ENCODE measurements around the gene YTHDF1.
"Not testable (repeated sequence)": the region's sequence is repeated elsewhere in the genome, so short reads cannot be mapped to it uniquely, and the experiment has no call there.

The YTHDF1 gene

DNA sequence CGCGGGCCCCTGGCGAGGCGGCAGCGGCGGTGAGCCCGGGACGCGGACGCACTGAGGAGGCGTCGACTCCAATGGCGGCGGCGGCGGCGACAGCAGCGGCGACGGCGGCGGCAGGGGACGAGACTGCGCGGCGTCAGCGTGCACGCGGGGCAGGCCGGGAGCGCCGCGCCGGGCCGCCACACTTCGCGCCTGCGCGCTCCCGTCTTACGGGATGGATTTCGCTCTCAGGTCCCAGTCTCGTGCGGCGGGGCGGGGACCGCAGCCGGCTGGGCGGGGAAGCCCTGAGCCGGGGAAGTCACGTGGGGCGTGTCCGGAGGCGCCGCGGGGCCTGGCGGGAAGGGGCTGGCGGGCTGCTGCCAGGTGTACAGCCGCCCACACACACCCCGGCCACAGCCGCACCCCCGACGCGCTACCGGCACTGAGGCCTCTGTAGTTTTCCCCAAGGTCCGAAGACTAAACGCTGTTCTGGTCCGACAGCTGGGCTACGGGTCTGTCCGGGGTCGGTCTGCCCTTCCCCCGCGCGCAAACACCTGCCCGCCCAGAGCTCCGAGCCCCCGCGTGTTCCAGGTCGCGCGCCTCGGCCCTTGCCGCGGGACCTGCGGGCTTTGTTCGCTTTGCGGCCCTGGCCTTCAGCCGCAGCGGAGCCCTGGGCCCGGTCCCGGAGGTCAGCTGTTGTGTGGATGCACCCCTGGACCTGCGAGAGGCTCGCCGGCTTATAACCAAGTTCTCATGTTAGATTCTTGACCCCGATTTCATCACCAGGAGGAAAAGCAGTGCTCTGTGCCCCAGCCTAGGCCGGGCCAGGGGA is at the start of gene YTHDF1:
TSS of gene YTHDF1 (minus strand) at position 91 of the 808 bp plus-strand sequence. CDS start 239 bp downstream, outside the sequence.
- DNase-seq, result peak; percentile 79

GRCh38 chr20:63264519-63264918 is 48.6 kb upstream of the YTHDF1 start:
- no peak for DNase-seq

- no peak for DNase-seq
These were observed 48.1 kb upstream of the YTHDF1 start for GRCh38 chr20:63264000-63264399.

GRCh38 chr20:63262836-63263235 is 46.9 kb upstream of the YTHDF1 start:
- no peak for DNase-seq

GRCh38 chr20:63261795-63262528 is 46.0 kb upstream of the YTHDF1 start:
- DNase-seq, result no peak

GRCh38 chr20:63261060-63261794 is 45.3 kb upstream of the YTHDF1 start:
- no peak for DNase-seq

DNA sequence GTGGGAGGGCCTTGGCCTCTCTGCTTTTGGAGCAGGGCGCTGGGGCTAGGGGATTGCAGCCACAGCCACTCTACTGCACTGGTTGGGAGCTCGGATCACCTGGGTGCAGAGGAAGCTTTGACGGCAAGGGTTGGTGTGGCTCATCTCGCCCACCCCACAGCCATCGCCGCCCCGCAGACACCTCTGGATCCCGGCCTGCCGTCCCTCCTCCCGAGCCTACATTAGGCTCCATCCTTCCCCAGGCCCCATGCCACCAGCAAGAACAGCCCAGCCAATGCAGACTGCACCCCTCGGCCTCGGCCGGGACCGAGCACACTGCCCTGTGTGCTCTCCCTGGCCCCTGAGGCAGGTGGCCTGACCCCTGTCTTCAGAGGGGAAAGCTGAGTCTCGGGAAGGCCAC is 44.6 kb upstream of the YTHDF1 start:
- DNase-seq, result no peak

DNA sequence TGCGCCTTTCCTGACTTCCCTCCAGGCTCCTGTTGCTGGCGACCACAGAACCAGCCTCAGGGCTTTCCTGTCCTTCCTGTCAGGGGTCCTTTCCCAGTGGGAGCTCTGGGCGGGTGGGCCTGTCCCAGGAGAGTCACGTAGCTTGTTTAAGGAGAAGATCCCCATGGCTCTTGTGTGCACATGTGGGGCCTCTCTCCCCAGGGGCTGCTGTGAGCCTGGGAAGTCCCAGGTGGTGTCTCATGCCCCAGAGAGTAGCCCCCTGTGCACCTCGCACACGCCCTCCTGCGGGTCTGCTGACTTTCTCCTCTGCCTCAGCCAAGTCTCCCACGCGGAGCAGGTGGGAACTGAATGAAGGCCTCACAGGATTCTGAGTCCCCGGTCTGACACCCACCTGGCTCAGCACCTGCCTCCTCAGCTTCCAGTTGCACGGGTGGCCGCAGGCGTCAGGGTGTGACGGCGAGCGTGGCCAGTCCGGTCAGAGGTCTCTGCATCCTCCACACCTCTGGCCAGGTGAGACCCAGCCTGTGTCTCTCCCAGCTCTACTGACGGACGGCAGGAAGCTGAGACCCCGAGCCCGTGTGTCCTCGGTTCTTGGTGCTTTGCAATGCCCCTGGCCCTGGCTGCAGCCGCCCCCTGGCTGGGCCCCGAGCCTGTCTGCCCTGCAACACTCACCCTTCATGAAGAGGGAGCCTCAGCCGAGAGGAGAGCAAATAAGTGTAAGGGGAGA is 44.0 kb upstream of the YTHDF1 start:
- DNase-seq, result no peak

- no peak for DNase-seq
These were observed 42.9 kb upstream of the YTHDF1 start for GRCh38 chr20:63258781-63259180.

DNA sequence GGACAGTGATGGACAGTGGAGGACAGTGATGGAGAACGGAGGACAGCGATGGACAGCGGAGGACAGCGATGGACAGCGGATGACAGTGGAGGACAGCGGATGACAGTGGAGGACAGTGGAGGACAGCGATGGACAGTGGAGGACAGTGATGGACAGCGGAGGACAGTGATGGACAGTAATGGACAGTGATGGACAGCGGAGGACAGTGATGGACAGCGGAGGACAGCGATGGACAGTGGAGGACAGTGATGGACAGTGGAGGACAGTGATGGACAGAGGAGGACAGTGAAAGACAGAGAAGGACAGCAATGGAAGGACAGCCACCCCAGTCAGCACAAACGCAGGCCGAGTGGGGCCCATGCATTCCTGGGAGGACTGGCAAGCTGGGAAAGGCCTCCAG is 41.7 kb upstream of the YTHDF1 start:
- no peak for DNase-seq

- DNase-seq, result no peak
These were observed 41.0 kb upstream of the YTHDF1 start for GRCh38 chr20:63256954-63257353.

GRCh38 chr20:63255931-63256704 is 40.2 kb upstream of the YTHDF1 start:
- no peak for DNase-seq

DNA sequence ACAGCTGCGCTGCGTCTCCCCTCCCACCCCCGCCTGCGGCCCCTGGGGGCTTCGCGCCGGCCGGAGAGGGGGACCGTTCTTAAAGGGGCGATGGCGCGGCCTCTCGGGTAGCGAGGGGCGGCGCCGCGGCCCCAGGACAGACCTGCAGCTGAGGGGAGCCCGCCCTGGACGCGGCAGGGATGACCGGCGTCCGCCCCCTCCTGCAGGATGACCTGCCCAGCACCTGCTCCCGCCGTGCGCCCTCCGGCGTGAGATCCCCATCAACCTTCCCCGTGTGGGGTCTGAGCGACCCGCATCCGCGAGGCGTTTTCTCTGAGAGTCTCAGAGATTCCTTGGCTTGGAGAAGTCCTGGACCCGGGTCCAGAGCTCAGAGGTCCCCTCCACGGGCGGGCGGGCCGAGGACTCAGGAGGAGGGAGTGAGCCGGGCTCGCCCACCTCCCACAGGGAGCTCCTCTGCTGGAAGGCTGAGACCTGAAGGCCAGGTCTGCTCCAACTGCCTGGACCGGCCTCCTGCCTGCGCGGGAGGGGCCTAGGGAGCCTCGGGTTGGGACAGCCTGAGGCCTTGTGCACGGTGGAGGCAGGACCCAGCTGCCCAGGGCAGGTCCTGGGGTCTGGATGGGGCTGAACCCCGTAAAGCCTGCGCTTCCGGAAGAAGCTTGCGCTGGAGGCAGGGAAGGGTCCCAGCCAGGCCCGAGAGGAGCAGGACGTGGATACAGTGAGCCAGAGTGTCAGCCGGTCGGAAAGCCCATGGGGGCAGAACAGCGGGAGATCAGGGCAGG is 38.9 kb upstream of the YTHDF1 start:
- DNase-seq, result no peak

- no peak for DNase-seq
These were observed 38.3 kb upstream of the YTHDF1 start, which contains the start of gene NKAIN4 for GRCh38 chr20:63254232-63254605. TSS of gene NKAIN4 (minus strand) at chr20:63254463. CDS start at chr20:63254450, 13 bp downstream.

DNA sequence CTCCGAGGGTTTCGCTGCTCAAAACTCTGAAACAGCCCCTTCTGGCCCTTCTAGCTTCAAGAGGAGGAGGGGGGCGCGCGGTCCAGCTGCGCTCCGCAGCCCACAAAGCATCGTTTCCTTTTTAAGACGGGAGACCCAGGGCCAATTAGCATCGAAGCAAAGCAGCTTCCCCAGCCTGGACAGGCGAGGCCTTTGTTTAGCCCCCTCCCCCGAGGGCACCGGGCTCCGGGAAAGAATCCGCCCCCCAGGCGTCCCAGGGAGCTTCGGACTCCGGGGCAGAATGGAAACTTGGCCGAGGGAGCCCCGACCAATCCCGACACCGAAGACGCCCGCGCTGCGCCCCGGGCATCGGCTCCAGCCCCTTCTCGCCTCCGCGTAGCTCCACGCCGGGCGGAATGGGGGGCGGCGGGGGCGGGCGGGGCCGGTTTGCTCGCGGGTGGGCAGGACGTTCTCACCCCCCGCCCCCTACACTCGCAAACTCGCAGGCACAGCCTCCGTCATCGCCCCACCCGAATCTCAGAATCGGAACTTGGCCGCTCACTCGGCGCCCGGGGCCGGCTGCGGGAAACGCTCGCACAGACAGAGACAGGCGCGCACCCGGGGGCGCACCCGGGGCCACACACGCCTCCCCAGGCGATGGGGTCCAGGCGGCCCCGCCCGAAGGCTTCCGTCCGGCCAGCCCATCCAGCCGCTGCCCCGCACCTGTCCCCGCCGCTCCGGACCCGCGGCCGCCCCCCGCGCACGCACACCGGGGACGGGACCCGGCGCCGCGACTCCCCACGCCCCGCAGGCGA is 37.7 kb upstream of the YTHDF1 start:
- DNase-seq, result no peak

DNA sequence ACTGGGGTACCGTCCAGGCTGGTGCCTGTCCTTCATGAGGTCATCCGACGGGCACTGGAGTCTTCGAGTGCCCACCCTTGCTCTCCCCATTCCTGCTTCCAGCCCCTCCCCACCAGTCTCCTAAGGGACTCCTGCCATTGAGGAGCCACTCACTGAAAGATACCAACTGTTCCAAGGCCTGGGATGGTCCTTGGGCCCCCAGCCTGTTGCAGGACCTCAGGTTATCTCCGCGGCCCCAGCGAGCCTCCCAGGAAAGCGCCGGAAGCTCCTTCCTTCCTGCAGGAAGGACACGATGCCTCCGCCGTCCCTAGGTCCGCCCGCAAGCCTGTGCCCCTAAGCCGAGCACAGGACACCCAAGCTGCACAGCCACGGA is 37.1 kb upstream of the YTHDF1 start:
- no peak for DNase-seq

GRCh38 chr20:63252284-63252711 is 36.4 kb upstream of the YTHDF1 start:
- DNase-seq, result no peak

DNA sequence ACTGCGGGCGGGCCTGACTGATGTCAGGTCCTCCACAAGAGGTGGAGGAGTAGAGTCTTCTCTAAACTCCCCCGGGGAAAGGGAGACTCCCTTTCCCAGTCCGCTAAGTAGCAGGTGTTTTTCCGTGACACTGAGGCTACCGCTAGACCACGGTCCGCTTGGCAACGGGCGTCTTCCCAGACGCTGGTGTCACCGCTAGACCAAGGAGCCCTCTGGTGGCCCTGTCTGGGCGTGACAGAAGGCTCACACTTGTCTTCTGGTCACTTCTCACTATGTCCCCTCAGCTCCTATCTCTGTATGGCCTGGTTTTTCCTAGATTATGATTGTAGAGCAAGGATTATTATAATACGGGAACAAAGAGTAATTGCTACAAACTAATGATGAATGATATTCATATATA is 35.4 kb upstream of the YTHDF1 start:
- DNase-seq, result not testable (repeated sequence)

GRCh38 chr20:63249891-63250290 is 34.0 kb upstream of the YTHDF1 start:
- no peak for DNase-seq
